Cardiac muscle cell (in vitro differentiated cells and primary cell): Measurements from ENCODE around the gene MSI1. TPM values are rescaled to one million over a fixed set of nuclear protein-coding genes. Genes with fewer than 3 reads are reported as not detected.

Experiments
- DNase-seq, 2 donors: peaks; one replicate each; pipeline versions ENCODE4 v3.0.0 to v3.0.0-alpha.2; 2010 to 2017; ENCODE audit warnings: low read depth in 1 of 2, low spot score in 1 of 2
- H3K27ac ChIP-seq: fragments of 200-600 bp; sonication (generic); 2 replicates; pipeline ENCODE4 v1.5.1; 2016
- H3K27me3 ChIP-seq: fragments of 200-600 bp; sonication (generic); 2 replicates; pipeline ENCODE4 v1.6.0; 2016; ENCODE audit warnings: control low read depth
- H3K36me3 ChIP-seq: fragments of 200-600 bp; sonication (generic); 2 replicates; pipeline ENCODE4 v1.5.1; 2016; ENCODE audit warnings: control low read depth
- H3K4me1 ChIP-seq: fragments of 200-600 bp; sonication (generic); 2 replicates; pipeline ENCODE4 v1.8.1; 2017; ENCODE audit warnings: low read depth, mild to moderate bottlenecking, mixed run types
- H3K4me3 ChIP-seq: fragments of 200-600 bp; sonication (generic); 2 replicates; pipeline ENCODE4 v1.5.1; 2016; ENCODE audit warnings: mild to moderate bottlenecking
- H3K9me3 ChIP-seq: fragments of 200-600 bp; sonication (generic); 2 replicates; pipeline ENCODE4 v1.5.1; 2017; ENCODE audit warnings: low read depth, mild to moderate bottlenecking, control low read depth
- CTCF ChIP-seq: IDR thresholded peaks from 2 replicates; pipeline ENCODE4 v1.5.1; 2012; ENCODE audit warnings: low read depth, mild to moderate bottlenecking, low read length
- polyA plus RNA-seq: library from polyadenylated mRNA; unstranded; fragments of >200 nt; fragmentation: Nextera tagmentation; extraction: Ambion mirVana; gene quantifications from 2 replicates; pipeline ENCODE4 v1.2.1, GENCODE V29; 2016
- total RNA-seq: library from RNA; depleted of rRNA; stranded (reverse); fragments of >200 nt; gene quantifications from 2 replicates; pipeline ENCODE4 v1.2.3, GENCODE V29; 2016

MSI1 gene
- total and polyA plus RNA-seq, 2 experiments from 2014 or later = 26.2 to 28.8 TPM

- no peak for TF ChIP-seq CTCF
- DNase-seq = no peak
Observed at GRCh38 chr12:120332523-120332922, 36.4 kb downstream of the MSI1 start.

GRCh38 chr12:120332041-120332440 is 36.9 kb downstream of the MSI1 start:
- H3K27ac ChIP-seq = no peak overlapping the region
- H3K4me1 ChIP-seq = no peaks in the 10 kb centered on the region
- TF ChIP-seq CTCF = no peak
- H3K4me3 ChIP-seq = no peak overlapping the region
- no peak for DNase-seq
- no peaks in the 10 kb centered on the region for H3K36me3 ChIP-seq
- no peaks in the 10 kb centered on the region for H3K9me3 ChIP-seq
- H3K27me3 ChIP-seq = no peaks in the 10 kb centered on the region

More at GRCh38 chr12:120332523-120332922, 36.4 kb downstream of the MSI1 start:
- no peaks in the 10 kb centered on the region for H3K9me3 ChIP-seq
- H3K4me1 ChIP-seq = no peaks in the 10 kb centered on the region
- no peaks in the 10 kb centered on the region for H3K36me3 ChIP-seq
- H3K4me3 ChIP-seq = no peak overlapping the region
- no peaks in the 10 kb centered on the region for H3K27me3 ChIP-seq
- H3K27ac ChIP-seq = no peak overlapping the region

- Histone ChIP-seq H3K27me3 (no peaks in the 10 kb centered on the region), H3K4me1 (no peaks in the 10 kb centered on the region), H3K27ac (no peak overlapping the region), H3K4me3 (no peak overlapping the region), H3K9me3 (no peaks in the 10 kb centered on the region), H3K36me3 (no peaks in the 10 kb centered on the region)
- DNase-seq = no peak
- TF ChIP-seq CTCF = no peak
Observed at GRCh38 chr12:120331390-120331789, 37.6 kb downstream of the MSI1 start.

GRCh38 chr12:120328228-120328627 is 40.7 kb downstream of the MSI1 start:
- DNase-seq = no peak
- Histone ChIP-seq H3K4me3 (no peak overlapping the region), H3K9me3 (no peaks in the 10 kb centered on the region), H3K4me1 (no peaks in the 10 kb centered on the region), H3K27me3 (no peaks in the 10 kb centered on the region), H3K27ac (no peak overlapping the region), H3K36me3 (no peaks in the 10 kb centered on the region)
- TF ChIP-seq CTCF = no peak

- no peak for DNase-seq
- Histone ChIP-seq H3K36me3 (no peaks in the 10 kb centered on the region), H3K4me1 (no peaks in the 10 kb centered on the region)
Observed at GRCh38 chr12:120327593-120327992, 41.4 kb downstream of the MSI1 start, which contains the start of gene PLA2G1B. Gene PLA2G1B (minus strand): TSS chr12:120327779. CDS start chr12:120327753, 26 bp downstream.

More at GRCh38 chr12:120327593-120327992, 41.4 kb downstream of the MSI1 start, which contains the start of gene PLA2G1B:
- Histone ChIP-seq H3K27ac (no peak within 1 kb of the TSS), H3K4me3 (no peak within 1 kb of the TSS), H3K27me3 (no peaks in the 10 kb centered on the region), H3K9me3 (no peaks in the 10 kb centered on the region)
- TF ChIP-seq CTCF = no peak
